H54 (cell line): ENCODE measurements around the gene ZNF574.

Experiments
- DNase-seq: peaks from one replicate; pipeline ENCODE4 v3.0.0; 2011; ENCODE audit warnings: low spot score, mixed read lengths; ENCODE audit not compliant: insufficient read length
- FAIRE-seq: peaks from 3 replicates; lab custom pipeline; 2011; peaks lifted over from hg19 to GRCh38; lab: Jason Lieb, UNC
- POLR2A ChIP-seq: IDR thresholded peaks from 2 replicates; pipeline ENCODE4 v1.6.1; 2011; ENCODE audit warnings: low read depth, mild to moderate bottlenecking, low read length

The ZNF574 gene

GRCh38 chr19:42068361-42068755 is 7.6 kb upstream of the ZNF574 start:
- FAIRE-seq (no peak), DNase-seq (no peak)
- TF ChIP-seq POLR2A: no peak

- TF ChIP-seq POLR2A: no peak
- FAIRE-seq (no peak), DNase-seq (no peak)
These were observed 7.0 kb upstream of the ZNF574 start for GRCh38 chr19:42068756-42069571.

GRCh38 chr19:42069619-42070351 is 6.2 kb upstream of the ZNF574 start, which contains the start of gene GRIK5:
Gene GRIK5 (minus strand): TSS chr19:42070206. CDS start chr19:42065770, 4,436 bp downstream.
- DNase-seq: no peak
- TF ChIP-seq POLR2A: no peak
- no peak for FAIRE-seq

- TF ChIP-seq POLR2A: no peak
- FAIRE-seq (no peak), DNase-seq (no peak)
These were observed 4.7 kb upstream of the ZNF574 start for GRCh38 chr19:42071247-42071646.

GRCh38 chr19:42074513-42075363 is 1.2 kb upstream of the ZNF574 start:
- DNase-seq (no peak), FAIRE-seq (no peak)
- no peak for TF ChIP-seq POLR2A

- no peak for FAIRE-seq
- no peak for TF ChIP-seq POLR2A
- DNase-seq: no peak
These were observed 676 bp upstream of the ZNF574 start for GRCh38 chr19:42075364-42075615.

GRCh38 chr19:42076380-42076944 is 496 bp downstream of the ZNF574 start:
- FAIRE-seq: no peak
- TF ChIP-seq POLR2A: no peak
- no peak for DNase-seq

GRCh38 chr19:42078058-42078457 is 2.1 kb downstream of the ZNF574 start:
- TF ChIP-seq POLR2A: no peak
- DNase-seq (no peak), FAIRE-seq (no peak)

- TF ChIP-seq POLR2A: no peak
- no peak for FAIRE-seq
- no peak for DNase-seq
These were observed 2.7 kb downstream of the ZNF574 start for GRCh38 chr19:42078538-42079275.

GRCh38 chr19:42079276-42079669 is 3.3 kb downstream of the ZNF574 start:
- no peak for FAIRE-seq
- DNase-seq: no peak
- TF ChIP-seq POLR2A: no peak

GRCh38 chr19:42079886-42080763 is 4.2 kb downstream of the ZNF574 start:
- TF ChIP-seq POLR2A: no peak
- FAIRE-seq: no peak

GRCh38 chr19:42080764-42081375 is 4.9 kb downstream of the ZNF574 start:
- DNase-seq (no peak), FAIRE-seq (no peak)
- no peak for TF ChIP-seq POLR2A

More at GRCh38 chr19:42079886-42080763, 4.2 kb downstream of the ZNF574 start:
- no peak for DNase-seq
